Keratinocyte (primary cell): ENCODE data around the gene GAREM1. TPM values are rescaled to one million over a fixed set of nuclear protein-coding genes. Genes with fewer than 3 reads are reported as not detected.

Source experiments
- DNase-seq: peaks from one replicate; pipeline ENCODE4 v3.0.0-alpha.2; 2011; ENCODE audit warnings: low read depth, missing footprints, low spot score
- FAIRE-seq: peaks from 2 replicates; lab custom pipeline; 2011; peaks lifted over from hg19 to GRCh38; lab: Jason Lieb, UNC
- H2AFZ ChIP-seq: 2 replicates; pipeline ENCODE4 v1.6.0; 2012; ENCODE audit warnings: low read length, control low read depth, inconsistent platforms; ENCODE audit not compliant: control insufficient read depth
- H3K27ac ChIP-seq: 2 replicates; pipeline ENCODE4 v1.5.1; 2011; ENCODE audit warnings: low read length; ENCODE audit not compliant: control insufficient read depth, insufficient read depth
- H3K27me3 ChIP-seq: 3 replicates; pipeline ENCODE4 v1.6.0; 2011; ENCODE audit warnings: low read length; ENCODE audit not compliant: control insufficient read depth, insufficient read depth; ENCODE audit errors: extremely low read depth
- H3K36me3 ChIP-seq, 2 experiments: 2 replicates in 1 of 2; 3 replicates in 1 of 2; pipeline ENCODE4 v1.5.1; 2011; ENCODE audit warnings: low read length in 2 of 2, mild to moderate bottlenecking in 1 of 2; ENCODE audit not compliant: control insufficient read depth in 2 of 2, insufficient read depth in 2 of 2; ENCODE audit errors: extremely low read depth in 1 of 2
- H3K4me1 ChIP-seq: 3 replicates; pipeline ENCODE4 v1.5.1; 2011; ENCODE audit warnings: low read length; ENCODE audit not compliant: control insufficient read depth, insufficient read depth; ENCODE audit errors: extremely low read depth
- H3K4me2 ChIP-seq: 3 replicates; pipeline ENCODE4 v1.6.0; 2011; ENCODE audit warnings: low read depth, low read length; ENCODE audit not compliant: control insufficient read depth, insufficient read depth; ENCODE audit errors: extremely low read depth
- H3K4me3 ChIP-seq, 3 experiments: fragments of 200-600 bp in 1 of 3; sonication (generic) in 1 of 3; 2 replicates in 2 of 3; 3 replicates in 1 of 3; pipeline ENCODE4 v1.5.1; 2011 to 2016; ENCODE audit warnings: low read length in 3 of 3, mild to moderate bottlenecking in 3 of 3, control low read depth in 2 of 3, inconsistent platforms in 1 of 3, low read depth in 1 of 3, mixed read lengths in 1 of 3, mixed run types in 1 of 3, moderate library complexity in 1 of 3; ENCODE audit not compliant: control insufficient read depth in 2 of 3, insufficient read depth in 2 of 3; ENCODE audit errors: extremely low read depth in 1 of 3
- H3K79me2 ChIP-seq: 2 replicates; pipeline ENCODE4 v1.6.0; 2012; ENCODE audit warnings: low read length; ENCODE audit not compliant: control insufficient read depth, insufficient read depth
- H3K9ac ChIP-seq: 3 replicates; pipeline ENCODE4 v1.6.0; 2011; ENCODE audit warnings: low read length; ENCODE audit not compliant: control insufficient read depth, insufficient read depth; ENCODE audit errors: extremely low read depth
- H3K9me1 ChIP-seq: 3 replicates; pipeline ENCODE4 v1.6.0; 2011; ENCODE audit warnings: low read length; ENCODE audit not compliant: control insufficient read depth, insufficient read depth; ENCODE audit errors: extremely low read depth
- H3K9me3 ChIP-seq: 2 replicates; pipeline ENCODE4 v1.5.1; 2012; ENCODE audit warnings: low read depth, low read length; ENCODE audit not compliant: control insufficient read depth
- H4K20me1 ChIP-seq: 3 replicates; pipeline ENCODE4 v1.6.0; 2011; ENCODE audit warnings: low read length; ENCODE audit not compliant: control insufficient read depth, insufficient read depth; ENCODE audit errors: extremely low read depth
- CTCF ChIP-seq, 3 experiments: IDR thresholded peaks in 1 of 3; conservative IDR thresholded peaks in 1 of 3; optimal IDR thresholded peaks in 1 of 3; 2 replicates in 2 of 3; 3 replicates in 1 of 3; pipeline versions ENCODE3 to v1.5.1; 2011; ENCODE audit warnings: low read length in 3 of 3, mild to moderate bottlenecking in 3 of 3, moderate library complexity in 2 of 3, control low read depth in 1 of 3, inconsistent platforms in 1 of 3; ENCODE audit not compliant: insufficient read depth in 2 of 3; ENCODE audit errors: extremely low read depth in 1 of 3
- EZH2 ChIP-seq: IDR thresholded peaks from one replicate; pipeline ENCODE4 v1.6.1; 2012; ENCODE audit warnings: inconsistent platforms, mild to moderate bottlenecking, low read length, moderate library complexity
- dilution Hi-C: fragments of 300-500 bp; cut with MboI; formaldehyde crosslinking; loops from one replicate; pipeline ENCODE4 v1.7.0; 2020; ENCODE audit warnings: low sequenced_read_pairs; ENCODE audit not compliant: extremely low pct_ligation_motif_present
- polyA plus RNA-seq, 5 experiments: library from polyadenylated mRNA; depleted of rRNA in 3 of 5; stranded (reverse) in 3 of 5; stranded (forward) in 1 of 5; unstranded in 1 of 5; fragments of >200 nt; gene quantifications; 1 replicate in 1 of 5; 2 replicates in 3 of 5; 3 replicates in 1 of 5; pipeline versions ENCODE4 v1.2.1 to v1.2.3, GENCODE V29; 2011 to 2012; ENCODE audit warnings: missing spikeins in 2 of 5, low read depth in 1 of 5, low replicate concordance in 1 of 5

The GAREM1 gene
- polyA plus RNA-seq, 1 donor (not counting 4 experiments of a cell fraction or from before 2014, with no cell fraction given) = 3.8 TPM

- dilution Hi-C loops = no loop called here
- no peak overlapping the region for H2AFZ ChIP-seq
These were observed 141.7 kb downstream of the GAREM1 start for GRCh38 chr18:32328974-32329373.

DNA sequence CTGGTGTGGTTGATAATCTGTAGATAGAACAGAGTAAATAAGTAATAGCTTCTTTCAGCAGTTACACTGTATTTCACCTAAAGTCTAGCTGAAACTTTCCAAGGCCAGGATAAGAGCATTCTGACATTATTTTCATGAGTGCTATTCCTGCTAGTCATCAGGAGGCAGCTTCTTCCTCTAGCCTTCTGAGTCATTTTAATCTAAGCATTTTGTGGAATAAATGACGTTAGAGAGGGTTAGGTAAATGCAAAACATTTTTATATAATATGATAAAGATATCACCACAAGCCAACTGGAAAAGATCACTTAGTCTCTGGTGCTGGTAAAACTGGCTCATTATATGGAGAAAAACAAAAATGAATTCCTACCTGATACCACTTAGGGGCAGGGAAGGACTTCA, 142.3 kb downstream of the GAREM1 start:
- no peak overlapping the region for H3K4me2 ChIP-seq
- TF ChIP-seq CTCF (optimal IDR thresholded peaks at IDR 0.05 in 1 of 3, IDR thresholded peaks at IDR 0.05 in 1 of 3, conservative IDR thresholded peaks at IDR 0.05 in 1 of 3; ENCODE audit: extremely low read depth in 1 of 3, insufficient read depth in 2 of 3, low read length in 3 of 3) (no peak), EZH2 (no peak)
- FAIRE-seq = no peak
- H2AFZ ChIP-seq = no peak overlapping the region
- no peaks in the 10 kb centered on the region for H4K20me1 ChIP-seq
- no peaks in the 10 kb centered on the region for H3K27me3 ChIP-seq
- no peaks in the 10 kb centered on the region for H3K9me1 ChIP-seq
- H3K4me1 ChIP-seq = no peaks in the 10 kb centered on the region
- no peak overlapping the region for H3K4me3 ChIP-seq
- no peaks in the 10 kb centered on the region for H3K79me2 ChIP-seq
- DNase-seq = no peak
- H3K9ac ChIP-seq = no peak overlapping the region
- H3K9me3 ChIP-seq = no peaks in the 10 kb centered on the region
- H3K27ac ChIP-seq = no peak overlapping the region
- dilution Hi-C loops = no loop called here
- H3K36me3 ChIP-seq = no peaks in the 10 kb centered on the region

More at GRCh38 chr18:32328974-32329373, 141.7 kb downstream of the GAREM1 start:
- Histone ChIP-seq H3K27me3 (no peaks in the 10 kb centered on the region), H3K9me3 (no peaks in the 10 kb centered on the region), H4K20me1 (no peaks in the 10 kb centered on the region), H3K4me1 (no peaks in the 10 kb centered on the region), H3K4me3 (no peak overlapping the region), H3K9me1 (no peaks in the 10 kb centered on the region), H3K36me3 (no peaks in the 10 kb centered on the region), H3K9ac (no peak overlapping the region), H3K27ac (no peak overlapping the region), H3K4me2 (no peak overlapping the region), H3K79me2 (no peaks in the 10 kb centered on the region)
- TF ChIP-seq EZH2 (no peak), CTCF (optimal IDR thresholded peaks at IDR 0.05 in 1 of 3, IDR thresholded peaks at IDR 0.05 in 1 of 3, conservative IDR thresholded peaks at IDR 0.05 in 1 of 3; ENCODE audit: extremely low read depth in 1 of 3, insufficient read depth in 2 of 3, low read length in 3 of 3) (no peak)
- DNase-seq (no peak), FAIRE-seq (no peak)
